Stimulated activated CD4-positive, alpha-beta T cell treated with anti-CD3 and anti-CD28 coated beads, Interleukin-4, amount 100 ng/mL, for 4 hours (primary cell): ENCODE results near the gene ARRDC2.
A peak's percentile ranks its signal among the peaks of the same experiment; 100 is the strongest.
"Not testable (repeated sequence)": the region's sequence is repeated elsewhere in the genome, so short reads cannot be mapped to it uniquely, and the experiment has no call there.

ENCODE experiments used
- DNase-seq, 2 experiments: peaks; one replicate each; pipeline ENCODE4 v3.0.0-alpha.2; 2020

ARRDC2 gene

GRCh38 chr19:17993076-17993813, 14.7 kb upstream of the ARRDC2 start:
- DNase-seq: no peak

- peak; percentile 72 to 84 for DNase-seq
Observed at GRCh38 chr19:17996826-17997316, 11.1 kb upstream of the ARRDC2 start.

GRCh38 chr19:17997969-17998826, 9.8 kb upstream of the ARRDC2 start:
- DNase-seq: no peak

GRCh38 chr19:17998827-17999150, 9.2 kb upstream of the ARRDC2 start:
- DNase-seq: no peak

- DNase-seq: no peak
Observed at GRCh38 chr19:17999684-18000479, 8.1 kb upstream of the ARRDC2 start.

GRCh38 chr19:18000480-18000914, 7.5 kb upstream of the ARRDC2 start:
- no peak for DNase-seq

- DNase-seq: peak; percentile 82 to 88
Observed at GRCh38 chr19:18000915-18001776, 6.8 kb upstream of the ARRDC2 start.

- DNase-seq: no peak
Observed at GRCh38 chr19:18001777-18002345, 6.1 kb upstream of the ARRDC2 start.

- no peak for DNase-seq
Observed at GRCh38 chr19:18002347-18002850, 5.6 kb upstream of the ARRDC2 start.

- DNase-seq: not testable (repeated sequence)
Observed at GRCh38 chr19:18005750-18006149, 2.2 kb upstream of the ARRDC2 start.

GRCh38 chr19:18007044-18007916, 690 bp upstream of the ARRDC2 start:
- DNase-seq: peak; percentile 75 to 81

GRCh38 chr19:18008814-18009213, 844 bp downstream of the ARRDC2 start:
- DNase-seq: no peak

GRCh38 chr19:18009412-18010066, 1.6 kb downstream of the ARRDC2 start:
- no peak for DNase-seq

GRCh38 chr19:18010149-18010548, 2.2 kb downstream of the ARRDC2 start:
- no peak for DNase-seq

GRCh38 chr19:18013210-18014111, 5.5 kb downstream of the ARRDC2 start:
- no peak for DNase-seq

- DNase-seq: no peak
Observed at GRCh38 chr19:18014197-18014596, 6.2 kb downstream of the ARRDC2 start.

- DNase-seq: no peak
Observed at GRCh38 chr19:18016209-18016910, 8.4 kb downstream of the ARRDC2 start.
